Cardiac muscle cell (in vitro differentiated cells and primary cell): ENCODE data around the gene CACNG4. TPM values are rescaled to one million over a fixed set of nuclear protein-coding genes. Genes with fewer than 3 reads are reported as not detected.

Source experiments
- DNase-seq, 2 donors: peaks; one replicate each; pipeline versions ENCODE4 v3.0.0 to v3.0.0-alpha.2; 2010 to 2017; ENCODE audit warnings: low read depth in 1 of 2, low spot score in 1 of 2
- H3K27ac ChIP-seq: fragments of 200-600 bp; sonication (generic); 2 replicates; pipeline ENCODE4 v1.5.1; 2016
- H3K27me3 ChIP-seq: fragments of 200-600 bp; sonication (generic); 2 replicates; pipeline ENCODE4 v1.6.0; 2016; ENCODE audit warnings: control low read depth
- H3K36me3 ChIP-seq: fragments of 200-600 bp; sonication (generic); 2 replicates; pipeline ENCODE4 v1.5.1; 2016; ENCODE audit warnings: control low read depth
- H3K4me1 ChIP-seq: fragments of 200-600 bp; sonication (generic); 2 replicates; pipeline ENCODE4 v1.8.1; 2017; ENCODE audit warnings: low read depth, mild to moderate bottlenecking, mixed run types
- H3K4me3 ChIP-seq: fragments of 200-600 bp; sonication (generic); 2 replicates; pipeline ENCODE4 v1.5.1; 2016; ENCODE audit warnings: mild to moderate bottlenecking
- H3K9me3 ChIP-seq: fragments of 200-600 bp; sonication (generic); 2 replicates; pipeline ENCODE4 v1.5.1; 2017; ENCODE audit warnings: low read depth, mild to moderate bottlenecking, control low read depth
- polyA plus RNA-seq: library from polyadenylated mRNA; unstranded; fragments of >200 nt; fragmentation: Nextera tagmentation; extraction: Ambion mirVana; gene quantifications from 2 replicates; pipeline ENCODE4 v1.2.1, GENCODE V29; 2016
- total RNA-seq: library from RNA; depleted of rRNA; stranded (reverse); fragments of >200 nt; gene quantifications from 2 replicates; pipeline ENCODE4 v1.2.3, GENCODE V29; 2016
- TF ChIP-seq, protein P1 (sequence below): IDR thresholded peaks from 2 replicates; pipeline ENCODE4 v1.5.1; 2012; ENCODE audit warnings: low read depth, mild to moderate bottlenecking, low read length

Gene CACNG4
- total and polyA plus RNA-seq, 2 experiments from 2014 or later, result 1.2 TPM

DNA sequence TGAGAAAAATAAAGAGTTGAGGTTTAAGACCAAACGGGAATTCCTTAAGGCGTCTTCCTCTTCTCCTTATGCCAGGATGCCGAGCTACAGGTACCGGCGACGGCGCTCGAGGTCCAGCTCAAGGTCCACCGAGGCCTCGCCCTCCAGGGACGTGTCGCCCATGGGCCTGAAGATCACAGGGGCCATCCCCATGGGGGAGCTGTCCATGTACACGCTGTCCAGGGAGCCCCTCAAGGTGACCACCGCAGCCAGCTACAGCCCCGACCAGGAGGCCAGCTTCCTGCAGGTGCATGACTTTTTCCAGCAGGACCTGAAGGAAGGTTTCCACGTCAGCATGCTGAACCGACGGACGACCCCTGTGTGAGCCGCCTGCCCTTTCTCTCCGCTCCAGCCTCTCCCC is 66.1 kb downstream of the CACNG4 start:
- H3K27ac ChIP-seq, result no peak overlapping the region
- no peaks in the 10 kb centered on the region for H3K9me3 ChIP-seq
- no peaks in the 10 kb centered on the region for H3K4me1 ChIP-seq
- H3K4me3 ChIP-seq, result no peak overlapping the region
- DNase-seq, result no peak
- TF ChIP-seq, protein P1, sequence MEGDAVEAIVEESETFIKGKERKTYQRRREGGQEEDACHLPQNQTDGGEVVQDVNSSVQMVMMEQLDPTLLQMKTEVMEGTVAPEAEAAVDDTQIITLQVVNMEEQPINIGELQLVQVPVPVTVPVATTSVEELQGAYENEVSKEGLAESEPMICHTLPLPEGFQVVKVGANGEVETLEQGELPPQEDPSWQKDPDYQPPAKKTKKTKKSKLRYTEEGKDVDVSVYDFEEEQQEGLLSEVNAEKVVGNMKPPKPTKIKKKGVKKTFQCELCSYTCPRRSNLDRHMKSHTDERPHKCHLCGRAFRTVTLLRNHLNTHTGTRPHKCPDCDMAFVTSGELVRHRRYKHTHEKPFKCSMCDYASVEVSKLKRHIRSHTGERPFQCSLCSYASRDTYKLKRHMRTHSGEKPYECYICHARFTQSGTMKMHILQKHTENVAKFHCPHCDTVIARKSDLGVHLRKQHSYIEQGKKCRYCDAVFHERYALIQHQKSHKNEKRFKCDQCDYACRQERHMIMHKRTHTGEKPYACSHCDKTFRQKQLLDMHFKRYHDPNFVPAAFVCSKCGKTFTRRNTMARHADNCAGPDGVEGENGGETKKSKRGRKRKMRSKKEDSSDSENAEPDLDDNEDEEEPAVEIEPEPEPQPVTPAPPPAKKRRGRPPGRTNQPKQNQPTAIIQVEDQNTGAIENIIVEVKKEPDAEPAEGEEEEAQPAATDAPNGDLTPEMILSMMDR, result no peak
- H3K36me3 ChIP-seq, result no peaks in the 10 kb centered on the region
- no peaks in the 10 kb centered on the region for H3K27me3 ChIP-seq

GRCh38 chr17:67032382-67032781 is 67.9 kb downstream of the CACNG4 start:
- Histone ChIP-seq H3K36me3 (no peaks in the 10 kb centered on the region), H3K9me3 (no peaks in the 10 kb centered on the region), H3K4me3 (no peak overlapping the region), H3K27me3 (no peaks in the 10 kb centered on the region), H3K4me1 (no peaks in the 10 kb centered on the region), H3K27ac (no peak overlapping the region)
- TF ChIP-seq, protein P1, result no peak
- no peak for DNase-seq

- Histone ChIP-seq H3K4me1 (no peaks in the 10 kb centered on the region), H3K4me3 (no peak overlapping the region), H3K27me3 (no peaks in the 10 kb centered on the region), H3K36me3 (no peaks in the 10 kb centered on the region), H3K9me3 (no peaks in the 10 kb centered on the region), H3K27ac (no peak overlapping the region)
- no peak for DNase-seq
- TF ChIP-seq, protein P1, result no peak
Observed at GRCh38 chr17:67032985-67033384, 68.5 kb downstream of the CACNG4 start.

GRCh38 chr17:67033613-67034012 is 69.1 kb downstream of the CACNG4 start:
- Histone ChIP-seq H3K36me3 (no peaks in the 10 kb centered on the region), H3K27ac (no peak overlapping the region), H3K9me3 (no peaks in the 10 kb centered on the region), H3K4me1 (no peaks in the 10 kb centered on the region), H3K4me3 (no peak overlapping the region), H3K27me3 (no peaks in the 10 kb centered on the region)
- TF ChIP-seq, protein P1, result no peak
- DNase-seq, result no peak

GRCh38 chr17:67035131-67036083 is 70.9 kb downstream of the CACNG4 start:
- Histone ChIP-seq H3K36me3 (no peaks in the 10 kb centered on the region), H3K27me3 (no peaks in the 10 kb centered on the region), H3K9me3 (no peaks in the 10 kb centered on the region), H3K27ac (no peak overlapping the region), H3K4me1 (no peaks in the 10 kb centered on the region), H3K4me3 (no peak overlapping the region)
- DNase-seq, result no peak
- TF ChIP-seq, protein P1, result no peak
